GM18519 (cell line): ENCODE data around the gene DYSF.

Source experiments
- ATAC-seq: cut with Tn5 transposase; IDR thresholded peaks from one replicate; pipeline ENCODE4 v1.9.1; 2021; ENCODE audit warnings: mild to moderate bottlenecking, moderate library complexity; ENCODE audit not compliant: unreplicated experiment, low FRiP score

DYSF gene

GRCh38 chr2:71735676-71736075, 282.3 kb downstream of the DYSF start:
- no peak for ATAC-seq
